ENCODE results near the gene SLC5A11. TPM values are rescaled to one million over a fixed set of nuclear protein-coding genes. Genes with fewer than 3 reads are reported as not detected.

The SLC5A11 gene
- total RNA-seq, 1 experiment from 2014 or later: 5.7 TPM

- Histone ChIP-seq H3K9me3 (ENCODE audit: insufficient read depth, low read depth) (no peaks in the 10 kb centered on the region), H3K36me3 (ENCODE audit: low read depth) (no peaks in the 10 kb centered on the region), H3K27me3 (ENCODE audit: insufficient read depth, low read depth) (no peaks in the 10 kb centered on the region), H3K27ac (no peak overlapping the region), H3K79me2 (ENCODE audit: low read depth) (no peaks in the 10 kb centered on the region), H2AFZ (no peak overlapping the region), H3F3A (ENCODE audit: insufficient read depth, low read depth) (no peaks in the 10 kb centered on the region), H4K20me1 (ENCODE audit: insufficient read depth) (no peaks in the 10 kb centered on the region), H3K9me2 (ENCODE audit: insufficient read depth) (no peaks in the 10 kb centered on the region), H3K4me3 (no peak overlapping the region), H3K4me1 (replicated peaks; ENCODE audit: insufficient read depth) (no peaks in the 10 kb centered on the region), H3K4me2 (no peak overlapping the region)
- CTCF ChIA-PET: no interaction called here
- no TSS peak for BruUV-seq (replicated peaks)
- TF ChIP-seq, protein P1, sequence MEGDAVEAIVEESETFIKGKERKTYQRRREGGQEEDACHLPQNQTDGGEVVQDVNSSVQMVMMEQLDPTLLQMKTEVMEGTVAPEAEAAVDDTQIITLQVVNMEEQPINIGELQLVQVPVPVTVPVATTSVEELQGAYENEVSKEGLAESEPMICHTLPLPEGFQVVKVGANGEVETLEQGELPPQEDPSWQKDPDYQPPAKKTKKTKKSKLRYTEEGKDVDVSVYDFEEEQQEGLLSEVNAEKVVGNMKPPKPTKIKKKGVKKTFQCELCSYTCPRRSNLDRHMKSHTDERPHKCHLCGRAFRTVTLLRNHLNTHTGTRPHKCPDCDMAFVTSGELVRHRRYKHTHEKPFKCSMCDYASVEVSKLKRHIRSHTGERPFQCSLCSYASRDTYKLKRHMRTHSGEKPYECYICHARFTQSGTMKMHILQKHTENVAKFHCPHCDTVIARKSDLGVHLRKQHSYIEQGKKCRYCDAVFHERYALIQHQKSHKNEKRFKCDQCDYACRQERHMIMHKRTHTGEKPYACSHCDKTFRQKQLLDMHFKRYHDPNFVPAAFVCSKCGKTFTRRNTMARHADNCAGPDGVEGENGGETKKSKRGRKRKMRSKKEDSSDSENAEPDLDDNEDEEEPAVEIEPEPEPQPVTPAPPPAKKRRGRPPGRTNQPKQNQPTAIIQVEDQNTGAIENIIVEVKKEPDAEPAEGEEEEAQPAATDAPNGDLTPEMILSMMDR (conservative IDR thresholded peaks at IDR 0.05): no peak
- TF ChIP-seq EZH2 (IDR thresholded peaks at IDR 0.05; ENCODE audit: low read depth): no peak
- intact Hi-C loops (cut with micrococcal nuclease; ENCODE audit: unreplicated experiment): no loop called here
- POLR2A ChIA-PET (ENCODE audit: unreplicated experiment): no interaction called here
- DNase-seq: no peak
Measured at GRCh38 chr16:24936151-24936550, 90.4 kb downstream of the SLC5A11 start.

DNA sequence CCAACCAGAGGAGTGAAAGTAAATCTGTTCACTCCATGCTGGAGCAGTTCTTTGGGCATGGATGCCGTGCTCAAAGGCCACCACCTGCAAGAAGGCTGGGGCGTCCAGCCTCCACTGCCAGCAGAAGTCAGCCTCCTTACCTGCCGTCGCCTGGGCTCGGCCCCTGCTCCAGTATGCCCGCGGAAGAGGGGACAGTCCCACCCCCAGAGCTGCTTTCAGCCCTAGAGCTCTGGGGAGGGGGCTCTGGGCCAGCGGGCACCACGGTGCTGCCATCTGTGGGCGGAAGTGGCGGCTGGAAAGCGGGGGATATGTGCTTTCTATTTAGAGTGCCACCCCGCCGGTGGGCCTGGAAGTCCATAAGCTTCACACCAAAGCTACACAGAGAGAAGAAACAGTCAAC is 93.5 kb downstream of the SLC5A11 start:
- Histone ChIP-seq H3K27me3 (ENCODE audit: insufficient read depth, low read depth) (no peaks in the 10 kb centered on the region), H3K9me3 (ENCODE audit: insufficient read depth, low read depth) (no peaks in the 10 kb centered on the region), H3K79me2 (ENCODE audit: low read depth) (no peaks in the 10 kb centered on the region), H3K27ac (no peak overlapping the region), H3K4me3 (no peak overlapping the region), H3K4me2 (no peak overlapping the region), H3K4me1 (replicated peaks; ENCODE audit: insufficient read depth) (no peaks in the 10 kb centered on the region), H3K9me2 (ENCODE audit: insufficient read depth) (no peaks in the 10 kb centered on the region), H3K36me3 (ENCODE audit: low read depth) (0 out of 2 replicates have a peak, but pooled peaks cover 5% of the 10 kb centered on the region), H3F3A (ENCODE audit: insufficient read depth, low read depth) (no peaks in the 10 kb centered on the region), H4K20me1 (ENCODE audit: insufficient read depth) (no peaks in the 10 kb centered on the region), H2AFZ (no peak overlapping the region)
- POLR2A ChIA-PET (ENCODE audit: unreplicated experiment): no interaction called here
- CTCF ChIA-PET: no interaction called here
- DNase-seq: no peak
- intact Hi-C loops (cut with micrococcal nuclease; ENCODE audit: unreplicated experiment): no loop called here
- no TSS peak for BruUV-seq (replicated peaks)
- TF ChIP-seq, protein P1 (conservative IDR thresholded peaks at IDR 0.05): no peak
- TF ChIP-seq EZH2 (IDR thresholded peaks at IDR 0.05; ENCODE audit: low read depth): no peak

- H4K20me1 ChIP-seq (ENCODE audit: insufficient read depth): no peaks in the 10 kb centered on the region
- H2AFZ ChIP-seq: no peak overlapping the region
- TF ChIP-seq EZH2 (IDR thresholded peaks at IDR 0.05; ENCODE audit: low read depth): no peak
- TF ChIP-seq, protein P1 (conservative IDR thresholded peaks at IDR 0.05): no peak
- no peaks in the 10 kb centered on the region for H3K9me2 ChIP-seq (ENCODE audit: insufficient read depth)
- no peaks in the 10 kb centered on the region for H3F3A ChIP-seq (ENCODE audit: insufficient read depth, low read depth)
- no TSS peak for BruUV-seq (replicated peaks)
- ChIA-PET CTCF (no interaction called here), POLR2A (ENCODE audit: unreplicated experiment) (no interaction called here)
- H3K36me3 ChIP-seq (ENCODE audit: low read depth): 0 out of 2 replicates have a peak, but pooled peaks cover 5% of the 10 kb centered on the region
- no peaks in the 10 kb centered on the region for H3K4me1 ChIP-seq (replicated peaks; ENCODE audit: insufficient read depth)
- intact Hi-C loops (cut with micrococcal nuclease; ENCODE audit: unreplicated experiment): no loop called here
- H3K27ac ChIP-seq: no peak overlapping the region
- H3K4me2 ChIP-seq: no peak overlapping the region
- H3K9me3 ChIP-seq (ENCODE audit: insufficient read depth, low read depth): no peaks in the 10 kb centered on the region
- no peak overlapping the region for H3K4me3 ChIP-seq
- DNase-seq: no peak
- H3K27me3 ChIP-seq (ENCODE audit: insufficient read depth, low read depth): no peaks in the 10 kb centered on the region
- H3K79me2 ChIP-seq (ENCODE audit: low read depth): no peaks in the 10 kb centered on the region
Measured at GRCh38 chr16:24939738-24940137, 94.0 kb downstream of the SLC5A11 start.
